ENCODE data around the gene ARHGEF1.
"Not testable (repeated sequence)": the region's sequence is repeated elsewhere in the genome, so short reads cannot be mapped to it uniquely, and the experiment has no call there.

ARHGEF1 gene

DNA sequence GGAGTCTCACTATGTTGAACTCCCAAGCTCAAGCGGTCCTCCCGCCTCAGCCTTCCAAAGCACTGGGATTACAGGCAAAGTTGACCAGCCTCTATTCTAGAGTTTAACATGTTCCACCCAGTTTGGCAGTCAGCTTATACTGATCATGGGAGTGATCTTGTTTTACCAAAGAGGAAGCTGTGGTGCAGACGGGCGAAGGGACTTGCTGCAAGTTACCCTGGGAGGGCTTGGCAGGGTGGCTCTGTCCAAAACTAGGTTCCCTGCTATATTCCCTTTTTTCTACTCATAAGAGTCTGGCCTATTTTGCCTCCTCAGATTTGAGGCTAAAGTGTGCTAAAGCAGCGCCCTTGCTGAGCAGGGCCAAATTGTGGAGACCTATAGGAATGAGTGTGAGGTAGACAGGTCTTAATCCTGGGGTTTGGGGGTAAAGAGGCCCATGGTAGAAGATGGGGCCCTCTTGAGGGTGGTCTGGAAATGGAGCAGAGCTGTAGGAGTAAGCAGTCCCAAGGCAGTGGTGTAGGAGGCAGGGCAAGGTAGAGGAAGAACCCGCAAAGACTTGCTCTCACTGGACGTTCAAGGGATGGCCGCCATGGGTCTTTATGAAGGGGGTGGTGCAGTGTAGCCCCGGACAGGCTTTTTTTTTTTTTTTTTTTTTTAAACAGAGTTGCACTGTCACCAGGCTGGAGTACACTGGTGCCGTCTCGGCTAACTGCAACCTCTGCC lies 19.6 kb upstream of the ARHGEF1 start:
- no peak for DNase-seq

DNA sequence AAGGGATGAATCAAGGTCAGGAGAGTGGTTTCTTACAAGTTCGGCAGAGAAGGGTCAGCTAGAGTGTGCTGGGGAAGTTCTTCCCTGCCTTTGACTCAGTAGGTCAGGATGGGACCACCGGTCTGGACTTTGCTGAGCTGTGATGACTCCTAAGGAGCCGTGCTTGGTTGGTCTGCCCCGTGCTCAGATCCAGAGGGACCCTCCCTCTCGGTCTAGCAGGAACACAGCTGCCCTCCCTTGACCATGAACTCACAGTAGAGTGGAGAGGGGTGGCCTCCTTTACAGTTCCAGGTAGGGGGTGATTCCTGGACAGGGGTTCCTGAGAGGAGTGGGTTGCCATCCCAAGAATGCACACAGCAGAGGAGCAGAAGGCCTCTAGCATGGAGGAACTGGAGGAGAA lies 18.6 kb upstream of the ARHGEF1 start:
- DNase-seq: no peak

DNA sequence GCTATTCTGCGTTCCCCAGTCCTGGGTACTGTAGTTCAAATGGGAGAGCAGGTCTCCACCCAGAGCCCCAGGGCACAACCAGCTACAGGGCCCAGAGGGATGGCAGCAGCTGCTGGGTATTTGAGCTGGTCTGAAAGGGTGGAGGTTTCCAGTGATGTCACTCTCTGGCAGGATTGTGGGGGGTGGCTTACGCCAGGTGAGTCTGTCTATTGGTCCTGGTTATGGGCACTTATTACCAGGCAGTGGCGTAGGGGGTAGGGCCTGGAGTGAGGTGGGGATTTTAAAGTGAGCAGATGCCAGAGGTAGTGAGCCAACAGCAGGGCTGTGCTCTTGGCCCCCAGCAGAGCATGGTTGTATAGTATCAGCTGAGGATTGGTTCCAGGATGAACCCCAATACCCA lies 16.7 kb upstream of the ARHGEF1 start:
- DNase-seq: no peak

DNA sequence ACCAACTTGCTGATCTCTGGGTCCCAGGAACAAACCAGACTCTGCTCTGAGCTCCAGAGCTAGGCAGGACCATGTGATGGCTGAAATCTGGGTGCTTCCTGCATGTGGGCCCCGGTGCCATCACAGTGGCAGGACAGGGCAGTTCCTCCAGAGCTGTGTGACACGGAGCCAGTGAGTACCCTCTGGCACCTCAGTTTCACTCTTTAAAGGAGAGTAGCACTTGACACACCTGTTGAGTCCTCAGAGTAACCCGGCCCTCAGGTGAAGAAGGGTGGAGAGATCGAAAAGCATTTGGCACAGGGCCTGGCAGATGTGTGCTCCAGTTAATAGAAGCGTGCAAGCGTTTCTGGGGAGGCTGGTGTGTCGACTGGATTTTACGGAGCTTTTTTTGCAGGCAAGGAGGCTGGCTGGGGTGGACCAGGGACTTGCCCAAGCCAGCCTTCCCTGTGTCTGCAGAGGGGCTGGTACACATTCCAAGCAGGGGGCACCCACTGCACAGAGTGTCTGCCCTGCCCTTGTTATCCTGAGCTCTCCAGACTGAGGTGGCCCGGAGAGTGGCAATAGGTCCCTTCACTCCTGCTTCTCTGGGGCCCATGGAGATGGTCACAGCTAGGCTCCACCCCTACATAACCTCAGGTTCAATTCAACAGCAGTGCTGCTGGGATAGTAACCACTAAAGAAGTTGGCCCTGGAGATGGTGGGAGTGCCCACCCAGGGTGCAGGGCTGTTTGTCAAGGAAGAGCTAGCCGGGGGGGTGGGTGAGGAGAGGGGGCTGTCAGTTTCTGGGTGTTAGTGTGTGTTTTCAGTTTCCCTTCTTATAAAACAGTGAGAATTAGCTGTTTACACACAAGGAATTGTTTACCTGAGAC lies 14.6 kb upstream of the ARHGEF1 start:
- no peak for DNase-seq

DNA sequence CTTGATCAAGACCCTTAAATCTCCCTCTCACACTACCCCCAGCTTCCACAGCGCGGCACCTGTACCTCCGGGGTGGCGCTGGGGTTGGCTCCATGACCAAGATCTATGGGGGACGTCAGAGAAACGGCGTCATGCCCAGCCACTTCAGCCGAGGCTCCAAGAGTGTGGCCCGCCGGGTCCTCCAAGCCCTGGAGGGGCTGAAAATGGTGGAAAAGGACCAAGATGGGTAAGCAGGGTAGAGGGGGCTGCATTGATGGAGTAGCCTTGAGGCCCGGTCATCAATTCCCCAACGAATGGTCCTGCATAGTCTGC lies 14.0 kb upstream of the ARHGEF1 start:
- no peak for DNase-seq

DNA sequence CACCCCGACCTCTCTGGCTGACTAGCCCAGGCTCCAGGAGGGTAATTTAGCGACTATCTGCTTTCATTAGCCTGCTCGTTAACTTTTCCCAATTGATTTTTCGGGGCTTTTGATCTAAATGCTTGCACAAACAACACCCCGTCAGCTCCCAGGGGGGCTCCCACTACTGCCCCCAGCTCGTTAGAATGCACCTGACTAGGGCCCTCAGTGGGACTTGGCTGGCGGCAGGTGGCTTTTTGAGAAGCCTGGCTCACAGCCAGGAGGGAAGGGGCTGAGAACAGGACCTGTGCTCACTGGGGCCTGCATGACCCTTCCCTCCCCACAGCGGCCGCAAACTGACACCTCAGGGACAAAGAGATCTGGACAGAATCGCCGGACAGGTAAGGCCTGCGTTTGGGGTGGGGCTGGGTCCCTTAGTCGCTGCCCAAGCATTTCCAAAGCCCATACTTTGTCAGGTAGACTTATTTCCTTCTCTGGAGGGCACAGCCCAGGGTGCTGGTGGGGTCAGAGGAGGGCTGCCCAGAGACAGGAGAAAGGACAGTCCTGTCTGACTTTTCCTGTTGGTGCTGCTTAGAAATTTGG lies 13.5 kb upstream of the ARHGEF1 start:
- DNase-seq: peak; percentile 44

DNA sequence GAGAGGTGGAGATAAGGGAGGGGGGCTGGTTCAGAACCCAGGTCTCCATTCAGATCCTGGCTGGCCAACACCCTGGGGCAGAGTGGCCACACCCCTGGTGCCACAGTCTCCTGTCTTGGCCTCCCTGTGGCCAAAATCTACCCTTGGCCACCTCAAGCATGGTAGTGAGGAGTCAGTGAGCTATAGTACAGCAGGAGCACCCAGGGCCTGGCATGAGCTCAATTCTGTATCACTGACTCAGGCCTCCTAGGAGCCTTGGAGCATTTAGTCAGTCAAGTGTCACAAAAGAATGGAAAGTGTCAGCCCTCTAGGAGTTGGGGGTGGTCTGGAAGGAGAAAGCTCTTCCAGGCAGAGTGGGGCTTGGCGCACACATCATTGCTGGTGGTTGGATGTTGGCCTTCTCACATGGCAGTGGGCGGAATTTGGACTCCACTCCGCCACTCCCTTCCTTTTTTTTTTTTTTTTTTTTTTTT lies 12.5 kb upstream of the ARHGEF1 start:
- DNase-seq: no peak

DNA sequence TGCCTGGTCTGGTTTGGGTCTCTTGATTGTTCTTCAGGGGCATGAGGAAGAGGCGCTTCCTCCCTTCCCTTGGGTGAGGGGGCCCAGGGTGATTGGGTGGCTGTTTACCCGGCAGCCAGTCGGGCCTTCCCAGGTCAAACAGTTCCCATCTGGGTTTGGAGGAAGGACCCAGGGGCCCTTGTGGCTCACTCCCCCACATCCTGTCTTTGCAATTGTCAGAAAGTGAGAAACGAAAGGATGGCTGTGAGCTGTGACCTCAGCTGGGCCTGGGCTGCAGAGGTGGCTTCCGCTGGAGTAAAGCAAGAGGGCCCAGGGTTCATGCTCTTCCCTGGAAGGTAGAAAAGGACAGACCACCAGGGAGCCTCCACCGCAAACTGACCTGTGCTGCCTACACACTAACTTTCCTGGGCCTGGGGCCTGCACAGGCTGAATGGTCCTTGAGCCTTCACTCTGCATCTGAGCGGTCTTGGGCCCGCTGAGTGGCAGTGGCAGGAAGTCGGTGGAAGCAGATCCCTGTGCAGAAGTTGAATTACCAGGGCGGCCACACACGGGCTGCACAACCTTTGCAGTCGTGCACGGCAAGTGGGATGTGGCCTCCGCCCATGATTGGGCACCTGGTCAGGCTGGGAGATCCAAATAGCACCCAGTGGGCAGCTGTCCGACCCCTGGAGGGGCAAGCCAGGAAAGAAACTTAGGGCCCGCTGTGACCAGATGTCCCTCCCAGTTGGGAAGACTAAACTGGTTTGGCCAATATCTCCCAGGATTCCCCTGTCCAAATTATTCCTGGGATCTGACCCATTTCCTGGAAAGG lies 11.2 kb upstream of the ARHGEF1 start:
- DNase-seq: no peak

DNA sequence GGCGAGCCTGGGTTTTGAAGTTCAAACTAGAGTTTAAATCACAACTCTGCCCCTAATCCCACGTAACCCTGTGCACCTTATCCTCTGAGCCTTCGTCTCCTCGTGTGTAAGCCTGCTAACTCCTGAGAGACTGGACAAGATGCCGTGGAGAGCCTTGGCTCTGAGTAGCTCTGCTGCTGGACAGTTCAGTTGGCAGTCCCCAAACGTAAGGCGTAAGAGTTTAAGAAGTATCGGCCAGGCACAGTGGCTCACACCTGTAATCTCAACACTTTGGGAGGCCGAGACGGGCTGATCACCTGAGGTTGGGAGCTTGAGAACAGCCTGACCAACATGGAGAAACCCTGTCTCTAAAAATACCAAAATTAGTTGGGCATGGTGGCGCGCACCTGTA lies 10.6 kb upstream of the ARHGEF1 start:
- no peak for DNase-seq

DNA sequence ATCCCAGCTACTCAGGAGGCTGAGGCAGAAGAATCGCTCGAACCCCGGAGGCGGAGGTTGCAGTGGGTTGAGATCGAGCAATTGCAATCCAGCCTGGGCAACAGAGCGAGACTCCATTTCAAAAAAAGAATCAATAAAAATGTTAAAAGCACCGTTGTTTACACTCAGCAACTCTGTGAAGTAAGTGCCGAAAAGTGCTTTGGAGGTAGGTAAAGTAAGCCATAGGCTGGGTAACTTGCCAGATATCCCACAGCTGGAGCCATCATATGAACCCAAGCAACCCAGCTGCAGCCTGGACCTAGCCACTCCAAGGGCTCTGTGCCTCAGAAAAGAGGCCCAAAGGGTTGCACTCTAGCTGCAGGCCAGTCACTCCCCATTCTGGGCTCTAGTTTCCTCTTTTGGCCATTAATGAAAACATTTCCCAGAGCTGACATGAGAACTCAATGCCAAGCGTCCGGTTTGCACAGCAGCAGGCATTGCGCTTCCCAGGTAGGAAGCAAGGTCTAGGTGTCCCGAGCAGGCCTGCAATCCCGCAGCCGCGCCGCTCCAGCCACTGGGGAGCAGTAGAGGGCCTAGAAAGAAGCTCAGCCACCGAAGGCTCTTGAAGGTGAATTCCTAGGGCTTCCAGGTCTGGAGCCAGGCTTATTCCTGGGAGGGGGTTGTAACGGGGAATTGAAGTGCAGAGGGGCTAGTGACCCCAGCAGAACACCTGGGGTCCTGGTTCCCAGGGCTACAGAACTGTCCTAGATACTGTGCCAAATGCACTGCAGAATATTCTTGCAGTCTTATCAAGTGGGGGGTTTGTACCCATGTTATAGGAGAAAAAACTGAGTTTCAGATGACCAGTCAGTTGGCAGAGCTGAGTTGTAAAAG lies 10.0 kb upstream of the ARHGEF1 start:
- DNase-seq: peak; percentile 28

DNA sequence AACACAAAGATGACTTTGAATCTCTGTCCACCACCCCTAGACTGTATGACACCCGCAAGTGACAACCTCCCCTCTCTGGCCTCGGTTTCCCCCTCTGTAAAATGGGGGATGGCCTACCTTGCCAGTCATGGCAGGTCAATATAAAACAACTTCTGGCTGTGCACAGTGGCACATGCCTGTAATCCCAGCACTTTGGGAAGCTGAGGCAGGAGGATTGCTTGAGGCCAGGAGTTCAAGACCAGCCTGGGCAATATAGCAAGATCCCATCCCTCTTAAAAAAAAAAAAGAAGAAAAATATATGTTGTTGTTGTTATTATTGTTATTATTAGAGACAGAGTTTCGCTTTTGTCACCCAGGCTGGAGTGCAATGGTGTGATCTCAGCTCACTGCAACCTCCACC lies 7.0 kb upstream of the ARHGEF1 start:
- DNase-seq: not testable (repeated sequence)

DNA sequence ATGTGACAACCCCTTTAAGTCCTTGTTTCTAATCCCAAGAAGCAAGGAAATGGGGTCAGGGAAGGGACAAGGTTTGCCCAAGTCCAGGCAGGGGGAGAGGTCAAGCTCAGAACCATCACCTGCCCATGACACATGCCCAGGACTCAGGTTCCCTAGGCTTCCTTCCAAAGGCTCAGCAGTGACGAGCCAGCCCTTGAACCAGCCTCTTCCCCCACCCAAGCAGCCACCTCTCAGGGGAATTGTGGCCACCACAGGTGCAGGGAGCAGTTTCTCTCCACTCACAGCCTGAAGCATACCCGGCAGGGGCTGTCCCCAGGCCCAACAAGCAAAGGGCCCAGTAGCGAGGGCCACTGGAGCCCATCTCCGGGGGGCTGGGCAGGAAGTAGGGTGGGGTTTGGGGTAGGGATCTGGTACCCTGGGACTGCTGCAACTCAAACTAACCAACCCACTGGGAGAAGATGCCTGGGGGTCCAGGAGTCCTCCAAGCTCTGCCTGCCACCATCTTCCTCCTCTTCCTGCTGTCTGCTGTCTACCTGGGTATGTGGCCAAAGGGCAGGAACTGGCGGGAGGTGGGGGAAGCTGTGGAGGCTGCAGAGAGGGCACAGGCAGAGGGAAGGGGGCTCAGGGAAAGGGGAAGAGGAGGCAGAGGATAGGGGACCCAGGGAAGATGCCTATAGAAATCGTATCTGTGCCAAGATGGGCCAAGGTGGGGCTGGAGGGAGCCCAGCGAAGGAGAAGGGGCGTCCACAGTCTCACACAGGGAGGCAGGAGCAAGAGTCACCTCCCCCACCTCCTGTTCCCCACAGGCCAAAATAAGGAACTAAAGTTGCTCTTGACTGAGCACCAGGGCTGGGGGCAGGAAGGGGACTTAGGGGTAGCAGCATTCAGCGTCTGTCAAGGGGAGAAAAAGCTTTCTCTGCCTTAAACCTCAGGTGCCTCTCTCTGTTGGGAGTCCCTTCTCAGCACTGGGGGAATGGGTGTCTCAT lies 5.8 kb upstream of the ARHGEF1 start, which contains the start of gene CD79A:
Gene CD79A (plus strand): TSS at position 433 of the 986 bp plus-strand sequence. CDS start 26 bp downstream, at position 459.
- DNase-seq: no peak

DNA sequence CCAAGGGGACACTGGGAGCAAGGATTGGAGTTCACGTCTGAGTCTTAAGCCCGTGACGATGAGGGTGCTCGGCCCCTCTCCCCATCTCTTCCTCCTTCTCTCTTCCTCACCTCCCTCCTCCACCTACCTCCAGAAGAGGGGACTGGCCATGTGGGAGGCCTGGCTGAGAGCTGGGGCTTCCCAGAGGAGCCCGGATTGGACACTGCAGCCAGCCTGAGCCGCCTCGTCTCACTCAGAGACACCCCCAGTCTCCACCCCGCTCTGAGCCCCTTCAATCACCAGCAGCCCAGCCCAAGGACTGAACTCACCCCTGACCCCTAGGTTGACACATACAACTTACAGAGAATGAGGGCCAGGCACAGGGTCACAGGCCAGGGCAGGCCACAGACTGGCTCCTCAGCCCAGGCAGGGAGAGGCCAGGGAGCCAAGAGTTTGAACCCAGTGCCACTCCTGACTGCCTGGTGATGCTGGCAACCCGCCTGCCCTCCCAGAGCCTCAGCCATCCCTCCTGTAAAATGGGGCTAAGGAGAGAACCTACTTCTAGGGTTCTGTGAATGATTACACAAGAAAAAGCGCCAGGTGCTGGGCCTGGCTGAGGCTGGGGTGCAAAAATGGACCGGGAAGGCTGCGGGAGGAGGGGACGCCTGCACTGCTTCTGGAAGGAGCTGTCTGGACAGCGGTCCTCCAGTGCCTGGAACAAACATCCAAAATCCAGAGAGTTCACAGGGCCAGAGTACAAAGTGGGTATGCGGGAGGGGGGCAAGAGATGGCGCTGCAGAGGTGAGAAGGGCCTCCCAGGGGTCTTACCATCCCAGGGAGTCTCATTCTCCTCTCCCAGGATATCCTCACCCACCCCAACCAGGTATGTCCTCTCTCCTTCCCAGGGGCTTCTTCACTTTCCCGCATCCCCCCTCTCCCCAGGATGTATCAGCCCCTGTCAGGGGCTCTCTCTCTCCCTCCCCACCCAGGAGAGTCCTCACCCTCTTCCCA lies 4.8 kb upstream of the ARHGEF1 start:
- DNase-seq: no peak

DNA sequence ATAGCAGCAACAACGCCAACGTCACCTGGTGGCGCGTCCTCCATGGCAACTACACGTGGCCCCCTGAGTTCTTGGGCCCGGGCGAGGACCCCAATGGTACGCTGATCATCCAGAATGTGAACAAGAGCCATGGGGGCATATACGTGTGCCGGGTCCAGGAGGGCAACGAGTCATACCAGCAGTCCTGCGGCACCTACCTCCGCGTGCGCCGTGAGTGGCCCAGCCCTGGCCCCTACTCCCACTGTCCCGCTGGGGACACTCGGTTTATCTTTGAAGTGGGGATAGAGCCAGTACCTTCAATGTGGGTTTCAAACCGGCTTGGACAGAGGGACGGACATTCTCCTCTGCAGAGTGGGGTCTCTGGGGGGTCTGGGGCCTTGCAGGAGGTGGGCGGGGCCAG lies 3.9 kb upstream of the ARHGEF1 start:
- DNase-seq: no peak

DNA sequence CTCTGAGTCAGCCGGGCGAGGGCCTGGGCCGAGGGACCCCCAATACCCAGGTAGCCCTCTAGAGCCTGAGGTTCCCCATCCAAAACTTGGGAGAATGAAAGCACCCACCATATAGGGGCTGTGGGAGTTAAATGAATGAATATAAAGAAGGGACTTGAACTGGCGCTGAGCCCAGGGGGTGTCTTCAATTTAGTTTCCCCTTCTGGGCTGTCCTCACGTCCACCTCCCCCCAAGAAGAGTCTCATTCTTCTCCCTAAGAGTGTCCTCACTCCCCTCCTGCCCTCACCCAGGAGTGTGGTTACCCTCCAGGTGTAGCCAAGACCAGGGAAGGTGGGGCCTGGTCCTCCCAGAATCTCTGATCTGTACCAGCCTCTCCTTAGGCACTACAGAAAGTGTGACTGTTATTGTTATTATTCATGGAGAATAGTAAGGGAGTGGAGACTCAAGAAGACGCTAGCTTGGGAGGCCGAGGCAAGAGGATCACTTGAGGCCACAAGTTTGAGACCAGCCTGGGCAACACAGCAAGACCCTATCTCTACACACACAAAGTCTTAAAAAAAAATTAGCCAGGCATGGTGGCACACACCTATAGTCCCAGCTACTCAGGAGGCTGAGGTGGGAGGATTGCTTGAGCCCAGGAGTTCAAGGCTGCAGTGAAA lies 3.2 kb upstream of the ARHGEF1 start:
- no peak for DNase-seq

DNA sequence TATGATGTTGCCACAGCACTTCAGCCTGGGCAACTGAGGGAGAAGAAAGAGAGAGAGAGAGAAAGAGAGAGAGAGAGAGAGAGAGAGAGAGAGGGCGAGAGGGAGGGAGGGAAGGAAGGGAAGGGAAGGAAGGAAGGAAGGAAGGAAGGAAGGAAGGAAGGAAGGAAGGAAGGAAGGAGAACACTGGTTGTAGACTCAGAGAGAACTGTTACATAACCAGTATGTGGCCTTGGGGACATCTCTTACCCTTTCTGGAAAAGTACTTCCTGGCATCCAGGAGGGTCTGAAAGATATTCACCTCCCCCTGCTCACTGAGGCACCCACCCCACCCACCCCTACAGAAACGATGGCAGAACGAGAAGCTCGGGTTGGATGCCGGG lies 2.7 kb upstream of the ARHGEF1 start:
- no peak for DNase-seq

DNA sequence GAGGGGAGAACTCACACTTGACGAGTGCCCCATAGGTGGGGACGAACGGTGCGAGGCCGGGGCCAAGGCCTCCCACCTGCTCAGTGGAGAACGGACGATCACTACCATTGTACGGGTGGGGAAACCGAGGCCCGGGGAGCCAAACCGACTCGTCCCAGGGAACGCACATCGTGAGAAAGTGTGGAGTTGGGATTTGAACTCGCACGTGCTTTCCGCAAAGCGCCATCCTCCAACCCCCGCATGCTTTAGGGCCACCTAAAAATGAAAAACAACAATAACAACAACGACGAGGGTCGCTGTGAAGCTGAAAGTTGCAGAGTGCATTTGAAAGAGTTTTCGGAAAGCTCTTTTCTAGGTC lies 458 bp downstream of the ARHGEF1 start:
- DNase-seq: no peak

DNA sequence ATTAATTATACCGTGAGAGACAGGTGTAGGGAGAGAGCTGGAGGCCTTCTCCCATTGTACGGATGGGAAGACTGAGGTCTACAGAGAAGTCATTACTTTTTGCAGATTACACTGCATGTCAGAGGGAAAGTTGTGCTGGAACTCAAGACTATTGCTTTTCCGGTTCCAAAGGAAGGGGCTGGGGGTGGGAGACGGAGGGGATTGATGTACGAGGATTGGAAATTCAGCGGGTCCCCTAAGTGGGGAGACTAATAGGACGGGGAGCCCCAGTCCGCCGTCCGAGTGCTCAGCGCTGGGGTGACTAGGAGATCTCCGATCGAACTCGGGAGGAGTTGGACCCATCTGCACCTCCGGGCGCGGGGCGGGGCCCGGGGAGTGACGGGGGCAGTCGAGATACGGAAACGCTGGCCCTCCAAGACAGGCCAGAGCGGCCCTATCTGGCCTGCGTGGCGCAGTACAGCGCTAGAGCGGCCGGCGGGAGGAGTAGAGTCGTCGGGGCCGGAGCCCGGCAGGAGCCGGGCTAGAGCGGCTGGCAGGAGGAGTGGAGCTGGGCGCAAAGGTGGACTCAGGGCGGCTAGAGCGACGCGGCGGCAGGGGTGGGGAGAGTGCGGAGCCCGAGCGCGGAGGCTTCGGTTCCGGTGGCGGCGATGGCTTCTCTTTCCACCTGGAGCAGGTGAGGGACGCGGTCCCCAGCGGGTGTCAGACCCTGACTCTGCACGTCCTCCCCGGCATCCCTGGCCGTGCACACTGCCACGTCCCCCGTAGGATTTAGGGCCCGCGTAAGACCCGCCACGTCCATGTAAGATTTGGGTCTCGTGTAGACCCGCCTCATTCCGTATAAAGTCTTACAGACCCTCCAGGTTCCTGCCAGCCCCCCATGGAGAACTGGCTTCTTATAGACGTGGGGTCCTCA lies 1.1 kb downstream of the ARHGEF1 start:
- peak; percentile 96 for DNase-seq

Data from COR-L47 (cell line).